Measurements from ENCODE around the gene RSL1D1. TPM values are rescaled to one million over a fixed set of nuclear protein-coding genes. Genes with fewer than 3 reads are reported as not detected.

Gene RSL1D1
- total and polyA plus RNA-seq, 10 of the 15 experiments (the other 5 are each of a cell fraction or from before 2014, with no cell fraction given), result 106 to 535 (median 304) TPM

DNA sequence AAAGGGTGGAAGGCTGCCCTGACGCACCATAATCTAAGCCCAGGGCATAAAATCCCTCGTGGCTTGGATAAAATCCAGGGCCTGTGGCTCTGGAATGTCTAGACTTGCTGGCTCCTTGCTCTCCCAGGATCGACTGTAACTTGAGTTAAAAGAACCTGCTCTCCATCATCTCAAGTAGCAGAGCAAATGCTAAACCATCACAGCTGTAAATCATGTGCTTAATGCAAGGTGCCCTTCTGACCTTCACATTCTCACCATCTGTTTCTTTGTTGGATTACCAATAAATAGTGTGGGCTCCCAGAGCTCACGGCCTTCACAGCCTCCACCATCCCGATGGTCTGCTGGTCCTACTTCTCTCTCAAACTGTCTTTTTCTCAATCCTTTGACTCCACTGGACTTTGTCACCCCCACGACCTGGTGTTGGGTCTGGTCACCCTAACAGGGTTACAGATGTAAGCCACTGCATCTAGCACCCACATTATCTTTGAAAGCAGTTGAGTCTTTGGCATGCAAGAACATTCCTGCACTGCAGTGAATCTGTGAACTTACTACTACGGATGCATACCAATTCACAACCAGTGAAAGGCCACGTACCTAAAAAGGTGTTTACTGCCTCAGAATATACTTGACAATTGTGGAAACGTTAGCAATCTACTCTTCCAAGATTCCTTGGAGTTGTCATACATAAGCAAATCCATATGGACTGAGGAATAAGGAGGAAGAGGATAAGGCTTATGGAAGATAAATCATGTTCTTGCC is 15.3 kb downstream of the RSL1D1 start:
- RAD21 ChIA-PET (ENCODE audit: unreplicated experiment), result no interaction called here
- 81% methylated on average over 9 of the region's 9 CpGs for WGBS (ENCODE audit: insufficient coverage, insufficient replicate concordance, low lambda C conversion rate, missing lambda C conversion rate)
- in situ Hi-C loops (cut with MboI), result no loop called here
- no peak overlapping the region for H2AFZ ChIP-seq (ENCODE audit: control insufficient read depth, low read depth, low read length)
- no peaks in the 10 kb centered on the region for H3K4me1 ChIP-seq (ENCODE audit: control insufficient read depth, insufficient read depth, low read length)
- ATAC-seq, result peak; percentile 23; the same call in 2 of the 3 replicates
- POLR2A ChIA-PET, result no interaction called here
- no peaks in the 10 kb centered on the region for H3K9me3 ChIP-seq (replicated peaks; ENCODE audit: control insufficient read depth, insufficient read depth, low read length)
- no peaks in the 10 kb centered on the region for H3K27me3 ChIP-seq (replicated peaks in 1 of 2; ENCODE audit: control insufficient read depth in 2 of 2, insufficient read depth in 2 of 2, low read length in 1 of 2)
- no peak overlapping the region for H3K27ac ChIP-seq (ENCODE audit: control insufficient read depth, insufficient read depth)
- intact Hi-C loops (cut with micrococcal nuclease; ENCODE audit: unreplicated experiment), result no loop called here
- H4K20me1 ChIP-seq (ENCODE audit: control insufficient read depth, insufficient read depth), result no peaks in the 10 kb centered on the region
- TF ChIP-seq RELA (IDR thresholded peaks at IDR 0.05; ENCODE audit: borderline replicate concordance, partially characterized antibody) (no peak), POLR2AphosphoS5 (IDR thresholded peaks at IDR 0.05; ENCODE audit: low read length) (peak; percentile 3; the same call in 1 of the 2 replicates)
- H3K4me2 ChIP-seq (ENCODE audit: control insufficient read depth, insufficient read depth), result no peak overlapping the region
- no peaks in the 10 kb centered on the region for H3K79me2 ChIP-seq (ENCODE audit: control insufficient read depth, insufficient read depth, low read length)
- no peak for FAIRE-seq
- SMC1A ChIA-PET (ENCODE audit: uncharacterized antibody, unreplicated experiment), result interaction anchor here (0.9 to 1.4 kb wide), 2 partner anchors 10 to 12 kb away, joined by 3 to 5 read pairs; no protein-coding TSS in a partner anchor
- no peak overlapping the region for H3K9ac ChIP-seq (ENCODE audit: control insufficient read depth, insufficient read depth, low read length)
- CTCF ChIA-PET, result no interaction called here
- no peak overlapping the region for H3K4me3 ChIP-seq
- peaks cover 7 to 19% of the 10 kb centered on the region in 2 experiments for H3K36me3 ChIP-seq (ENCODE audit: control insufficient read depth in 2 of 2, insufficient read depth in 2 of 2, low read length in 1 of 2)
- BruUV-seq (replicated peaks), result no TSS peak
- DNase-seq (ENCODE audit: low read depth, low spot score), result no peak

DNA sequence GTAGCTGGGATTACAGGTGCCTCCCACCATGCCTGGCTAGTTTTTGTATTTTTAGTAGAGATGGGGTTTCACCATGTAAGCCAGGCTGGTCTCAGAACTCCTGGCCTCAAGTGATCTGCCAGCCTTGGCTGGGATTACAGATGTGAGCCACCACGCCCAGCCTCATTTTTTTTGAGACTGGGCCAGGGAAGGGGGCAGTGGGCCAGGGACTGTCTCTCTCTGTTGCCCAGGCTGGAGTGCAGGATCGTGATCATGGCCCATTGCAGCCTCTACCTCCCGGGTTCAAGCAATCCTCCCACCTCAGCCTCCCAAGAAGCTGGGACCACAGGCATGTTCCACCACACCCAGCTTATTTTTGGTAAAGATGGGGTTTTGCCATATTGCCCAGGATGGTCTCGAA is 16.0 kb downstream of the RSL1D1 start:
- in situ Hi-C loops (cut with MboI), result no loop called here
- POLR2A ChIA-PET, result no interaction called here
- ATAC-seq, result no peak

More for the DNA sequence above, 16.0 kb downstream of the RSL1D1 start:
- H3K4me3 ChIP-seq, result no peak overlapping the region
- BruUV-seq (replicated peaks), result no TSS peak
- intact Hi-C loops (cut with micrococcal nuclease; ENCODE audit: unreplicated experiment), result no loop called here
- H3K79me2 ChIP-seq (ENCODE audit: control insufficient read depth, insufficient read depth, low read length), result no peaks in the 10 kb centered on the region
- H3K36me3 ChIP-seq (ENCODE audit: control insufficient read depth in 2 of 2, insufficient read depth in 2 of 2, low read length in 1 of 2), result peaks cover 7 to 19% of the 10 kb centered on the region in 2 experiments
- H4K20me1 ChIP-seq (ENCODE audit: control insufficient read depth, insufficient read depth), result no peaks in the 10 kb centered on the region
- ChIA-PET SMC1A (ENCODE audit: uncharacterized antibody, unreplicated experiment) (interaction anchor here (0.9 to 1.4 kb wide), 3 partner anchors 9 to 22 kb away, joined by 3 to 5 read pairs (median 3); no protein-coding TSS in a partner anchor), RAD21 (ENCODE audit: unreplicated experiment) (no interaction called here), CTCF (no interaction called here)
- H3K9ac ChIP-seq (ENCODE audit: control insufficient read depth, insufficient read depth, low read length), result no peak overlapping the region
- WGBS (ENCODE audit: insufficient coverage, insufficient replicate concordance, low lambda C conversion rate, missing lambda C conversion rate), result 98% methylated on average over 4 of the region's 4 CpGs
- TF ChIP-seq YBX1 (IDR thresholded peaks at IDR 0.05), result no peak
- TF ChIP-seq, protein P1, sequence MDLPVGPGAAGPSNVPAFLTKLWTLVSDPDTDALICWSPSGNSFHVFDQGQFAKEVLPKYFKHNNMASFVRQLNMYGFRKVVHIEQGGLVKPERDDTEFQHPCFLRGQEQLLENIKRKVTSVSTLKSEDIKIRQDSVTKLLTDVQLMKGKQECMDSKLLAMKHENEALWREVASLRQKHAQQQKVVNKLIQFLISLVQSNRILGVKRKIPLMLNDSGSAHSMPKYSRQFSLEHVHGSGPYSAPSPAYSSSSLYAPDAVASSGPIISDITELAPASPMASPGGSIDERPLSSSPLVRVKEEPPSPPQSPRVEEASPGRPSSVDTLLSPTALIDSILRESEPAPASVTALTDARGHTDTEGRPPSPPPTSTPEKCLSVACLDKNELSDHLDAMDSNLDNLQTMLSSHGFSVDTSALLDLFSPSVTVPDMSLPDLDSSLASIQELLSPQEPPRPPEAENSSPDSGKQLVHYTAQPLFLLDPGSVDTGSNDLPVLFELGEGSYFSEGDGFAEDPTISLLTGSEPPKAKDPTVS (IDR thresholded peaks at IDR 0.05; ENCODE audit: low read depth, low read length), result no peak
- FAIRE-seq, result no peak
- no peak overlapping the region for H2AFZ ChIP-seq (ENCODE audit: control insufficient read depth, low read depth, low read length)
- H3K27ac ChIP-seq (ENCODE audit: control insufficient read depth, insufficient read depth), result no peak overlapping the region
- H3K9me3 ChIP-seq (replicated peaks; ENCODE audit: control insufficient read depth, insufficient read depth, low read length), result no peaks in the 10 kb centered on the region
- DNase-seq (ENCODE audit: low read depth, low spot score), result no peak
- H3K4me2 ChIP-seq (ENCODE audit: control insufficient read depth, insufficient read depth), result no peak overlapping the region
- no peaks in the 10 kb centered on the region for H3K4me1 ChIP-seq (ENCODE audit: control insufficient read depth, insufficient read depth, low read length)
- no peaks in the 10 kb centered on the region for H3K27me3 ChIP-seq (replicated peaks in 1 of 2; ENCODE audit: control insufficient read depth in 2 of 2, insufficient read depth in 2 of 2, low read length in 1 of 2)

Data from GM12878 (cell line).